ENCODE measurements around the gene MYRF.

MYRF gene

DNA sequence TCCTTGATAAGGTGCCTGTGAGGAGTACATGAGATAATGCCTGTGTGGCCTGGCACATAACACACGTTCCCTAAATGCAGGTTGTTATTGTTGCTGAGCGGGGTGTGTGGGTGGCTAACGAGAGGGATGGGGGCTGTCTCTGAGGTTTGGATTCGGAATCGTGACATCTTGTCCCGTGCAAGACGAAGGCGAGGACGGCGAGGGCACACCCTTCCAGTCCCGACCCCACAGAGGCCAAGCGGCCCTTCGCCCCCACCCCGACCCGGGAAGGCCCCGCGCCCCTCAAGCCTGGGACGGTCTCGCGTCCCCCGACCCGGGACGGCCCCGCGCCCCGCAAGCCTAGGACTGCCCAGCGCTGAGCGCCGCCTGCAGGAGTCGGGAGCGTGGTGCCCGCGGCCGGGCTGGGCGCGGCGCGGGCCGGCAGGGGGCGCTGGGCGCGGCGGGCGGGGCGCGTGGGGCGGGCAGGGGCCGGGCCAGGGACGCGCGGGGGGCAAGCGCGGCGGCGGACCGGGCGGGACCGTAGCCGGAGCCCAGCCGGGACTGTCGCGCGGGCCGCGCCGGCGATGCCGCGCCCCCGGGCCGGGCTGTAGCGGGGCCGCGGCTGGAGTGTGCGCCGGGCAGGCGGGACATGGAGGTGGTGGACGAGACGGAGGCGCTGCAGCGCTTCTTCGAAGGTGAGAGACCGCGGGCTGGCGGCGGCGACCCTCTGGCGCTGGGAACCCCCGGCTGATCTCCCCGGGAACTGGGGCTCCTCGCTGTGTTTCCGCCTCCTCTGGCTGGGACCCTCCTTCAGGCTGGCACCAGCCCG lies at the start of gene MYRF:
Gene MYRF (plus strand): TSS at position 520 of the 808 bp plus-strand sequence. CDS start 109 bp downstream, at position 629.
- DNase-seq (ENCODE audit: low read depth in 2 of 2), result peak; percentile 10 to 46

DNA sequence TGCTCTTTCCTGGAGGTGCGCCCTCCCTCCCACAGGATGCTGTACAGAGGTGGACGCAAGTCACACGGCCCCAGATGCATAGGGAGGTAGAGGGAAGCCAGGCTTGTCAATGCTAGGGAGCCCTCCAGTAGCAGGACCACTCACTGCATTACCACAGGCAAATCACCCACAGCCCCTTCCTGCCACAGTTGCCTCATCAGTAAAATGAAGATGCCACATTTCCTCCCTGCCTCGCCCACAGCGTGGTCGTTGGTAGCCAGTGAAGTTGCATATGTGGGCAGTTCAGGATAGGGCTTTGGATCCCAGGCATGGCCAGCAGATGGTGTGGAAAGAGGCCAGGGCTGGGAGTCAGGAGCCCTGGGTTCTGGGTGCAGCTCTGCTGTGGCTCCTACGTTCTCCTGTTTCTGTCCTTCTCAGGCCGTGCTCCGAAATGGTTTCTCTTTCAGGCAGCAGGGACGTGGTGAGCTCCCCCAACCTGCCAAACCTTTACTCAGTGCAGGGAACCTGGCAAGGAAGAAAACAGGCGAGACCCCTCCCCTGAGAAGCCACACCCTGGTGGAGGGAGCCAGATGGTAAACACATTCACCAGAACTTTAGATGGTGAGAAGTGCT lies 49.6 kb upstream of the MYRF start:
- no peak for DNase-seq (ENCODE audit: low read depth in 2 of 2)

DNA sequence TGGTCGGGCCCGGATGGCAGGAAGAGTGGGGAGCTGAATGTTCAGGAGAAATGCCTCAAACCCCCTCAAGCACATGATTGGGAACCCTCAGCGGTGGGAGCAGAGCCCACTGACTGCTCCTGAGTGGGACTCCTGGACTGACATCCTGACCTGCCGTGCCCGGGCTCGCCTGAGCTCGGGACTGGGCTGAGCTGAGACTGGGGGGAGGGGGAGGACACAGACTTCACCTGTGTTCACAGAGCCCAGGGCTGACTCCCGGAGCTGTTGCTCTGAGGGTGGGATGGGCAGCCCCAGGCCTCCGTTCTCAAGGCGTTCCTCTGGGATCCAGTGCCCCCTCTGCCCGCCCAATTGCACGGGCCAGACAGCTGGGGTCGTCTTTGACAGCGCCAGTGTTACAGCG lies 47.6 kb upstream of the MYRF start:
- DNase-seq (ENCODE audit: low read depth in 2 of 2), result no peak

DNA sequence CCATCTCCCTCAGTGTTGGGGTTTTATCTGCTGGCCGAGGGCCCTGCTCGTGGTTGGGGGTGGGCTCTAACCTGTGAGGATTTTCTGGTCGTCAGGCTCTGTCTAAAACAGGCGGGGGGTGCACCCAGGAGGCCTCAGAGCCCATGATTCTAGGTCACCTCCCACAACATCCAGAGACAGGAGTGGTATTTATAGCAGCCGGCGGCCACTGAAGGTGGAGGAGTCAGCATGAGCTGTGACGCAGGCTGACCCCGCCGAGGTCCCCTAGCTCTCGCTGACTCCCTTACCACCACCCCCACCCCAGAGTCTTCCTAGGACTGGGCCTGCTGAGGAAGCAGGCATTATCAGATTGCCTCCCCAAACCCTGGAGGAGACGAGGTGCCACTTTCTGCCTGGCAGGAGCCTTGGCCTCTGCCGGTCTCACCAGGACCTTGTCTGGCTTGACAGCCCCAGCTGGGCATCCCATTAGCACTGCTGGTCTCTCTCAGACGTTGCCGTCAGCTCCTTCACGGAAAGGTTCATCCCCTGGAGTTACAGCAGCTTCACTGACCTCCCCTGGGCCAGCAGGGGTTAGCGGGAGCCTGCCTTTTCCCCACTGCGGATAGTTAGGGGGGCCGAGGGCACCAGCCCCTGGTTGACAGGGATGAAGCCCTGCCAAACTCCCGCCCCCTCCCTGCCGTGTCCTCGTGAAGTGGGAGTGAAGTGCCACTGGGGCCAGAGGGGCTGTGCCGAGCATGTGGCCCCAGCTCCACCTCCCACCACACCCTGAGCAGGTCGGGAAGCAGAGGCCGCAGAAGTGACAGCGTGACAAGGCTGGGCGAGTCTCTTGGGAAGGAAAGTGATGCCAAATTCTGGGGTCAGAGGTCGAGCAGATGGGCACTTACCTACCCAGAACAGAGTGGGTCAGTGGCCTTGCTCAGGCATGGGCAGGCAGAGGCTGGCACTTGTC lies 45.7 kb upstream of the MYRF start:
- DNase-seq (ENCODE audit: low read depth in 2 of 2), result no peak

DNA sequence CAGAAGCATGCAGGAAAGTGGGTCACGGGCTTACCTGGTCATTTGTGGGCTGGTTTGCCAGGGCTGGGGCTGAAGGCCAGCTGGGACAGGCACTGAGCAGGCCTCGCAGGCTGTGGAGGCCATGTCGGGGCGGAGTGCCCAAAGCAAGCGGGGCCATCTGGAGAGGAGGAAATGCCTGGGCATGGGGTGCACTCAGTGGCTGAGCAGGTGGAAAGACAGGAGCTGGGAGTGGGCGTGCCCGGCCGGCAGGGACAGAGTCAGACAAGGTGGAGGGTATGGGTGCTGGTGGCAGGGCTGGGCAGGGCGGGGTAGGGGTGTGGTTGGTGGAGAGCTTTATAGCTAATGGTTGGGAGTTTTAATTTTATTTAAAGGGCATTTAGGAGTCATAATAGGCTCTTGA lies 44.9 kb upstream of the MYRF start:
- no peak for DNase-seq (ENCODE audit: low read depth in 2 of 2)

DNA sequence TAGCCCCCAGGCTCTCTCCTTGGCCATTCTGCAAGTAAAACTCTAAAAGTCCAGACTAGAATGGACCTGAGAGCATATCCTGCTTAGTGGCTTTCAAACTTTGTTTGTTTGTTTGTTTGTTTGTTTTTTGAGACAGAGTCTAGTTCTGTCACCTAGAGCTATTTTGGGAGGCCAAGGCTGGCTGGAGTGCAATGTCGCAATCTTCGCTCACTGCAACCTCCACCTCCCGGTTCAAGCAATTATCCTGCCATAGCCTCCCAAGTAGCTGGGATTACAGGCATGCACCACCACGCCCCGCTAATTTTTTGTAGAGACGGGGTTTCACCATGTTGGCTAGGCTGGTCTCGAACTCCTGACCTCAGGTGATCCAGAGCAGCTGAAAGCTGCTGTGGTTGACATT lies 43.3 kb upstream of the MYRF start:
- DNase-seq (ENCODE audit: low read depth in 2 of 2), result no peak

DNA sequence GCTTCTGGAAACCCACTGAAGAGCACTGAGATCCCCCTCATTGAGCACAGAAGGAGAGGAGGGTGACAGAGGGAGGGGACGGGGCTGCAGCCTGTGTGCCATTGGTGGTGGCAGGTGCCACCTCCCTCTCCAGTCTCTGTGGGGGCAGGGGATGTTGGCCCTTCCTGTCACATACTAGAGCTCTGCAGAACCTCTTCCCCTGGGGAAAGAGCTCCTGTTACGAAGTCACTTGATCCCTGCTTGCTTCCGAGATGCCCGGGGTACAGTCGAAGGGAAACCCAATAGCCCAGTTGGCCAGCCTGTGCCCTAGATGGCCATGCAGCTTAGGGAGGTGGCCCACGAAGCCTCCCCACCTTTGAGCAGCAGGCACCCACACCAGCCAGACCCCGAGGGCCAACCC lies 42.9 kb upstream of the MYRF start:
- no peak for DNase-seq (ENCODE audit: low read depth in 2 of 2)

DNA sequence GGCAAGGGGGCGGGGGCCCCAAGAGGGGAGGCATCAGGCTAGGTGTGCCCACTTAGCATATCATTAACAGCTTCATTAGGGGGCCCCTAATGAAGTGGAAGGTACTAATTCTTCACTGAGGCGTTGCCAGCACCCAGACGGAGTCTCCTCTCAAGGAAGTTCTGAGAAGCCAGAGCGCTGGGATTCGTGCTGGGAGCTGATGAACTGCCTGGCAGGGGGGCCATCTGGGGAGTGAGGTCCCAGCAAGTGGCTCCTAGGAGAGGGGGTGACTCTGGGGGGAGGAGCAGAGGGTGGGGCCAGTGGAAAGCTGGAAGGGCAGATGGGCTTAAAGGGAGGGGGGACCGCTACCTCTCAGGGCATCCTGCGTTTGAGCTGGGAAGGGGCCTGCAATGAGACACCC lies 42.4 kb upstream of the MYRF start:
- no peak for DNase-seq (ENCODE audit: low read depth in 2 of 2)

DNA sequence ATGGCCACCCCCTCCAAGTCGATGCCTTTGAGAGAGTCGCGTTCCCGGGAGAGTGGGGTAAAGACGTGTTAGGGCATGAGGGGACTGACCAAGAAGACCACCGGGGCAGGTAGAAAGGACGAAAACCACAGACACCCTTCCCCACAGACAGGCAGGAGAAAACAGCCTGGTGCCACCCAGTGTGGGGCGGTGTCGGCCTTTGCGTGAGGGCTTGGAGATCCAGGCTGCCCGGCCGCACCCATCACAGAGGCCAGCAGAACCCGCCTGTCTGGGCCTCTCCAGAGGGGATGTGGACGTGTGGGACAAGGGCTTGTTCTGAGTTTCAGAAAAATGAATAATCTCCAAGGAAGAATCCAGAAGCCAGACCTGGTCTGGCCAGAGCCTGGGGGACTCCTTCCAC lies 41.4 kb upstream of the MYRF start:
- no peak for DNase-seq (ENCODE audit: low read depth in 2 of 2)

DNA sequence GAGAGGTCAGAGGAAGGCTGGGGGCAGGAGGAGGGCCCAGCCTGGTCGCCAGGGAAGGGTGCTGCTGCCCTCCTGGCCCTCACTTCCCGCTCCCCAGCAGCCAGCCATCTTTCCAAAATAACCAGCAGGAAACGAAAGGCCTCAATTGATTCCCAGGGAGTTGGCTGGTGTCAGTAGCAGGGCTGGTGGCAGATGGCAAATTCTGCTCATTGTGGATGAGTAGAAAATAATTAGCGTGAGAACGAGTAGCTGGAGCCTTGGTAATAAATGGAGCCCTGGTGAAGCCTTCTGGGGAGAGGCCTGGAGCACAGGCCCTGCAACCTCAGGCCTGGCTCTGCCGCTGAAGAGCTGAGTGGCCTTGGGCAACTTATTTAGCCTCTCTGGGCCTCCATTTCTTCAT lies 40.9 kb upstream of the MYRF start:
- DNase-seq (ENCODE audit: low read depth in 2 of 2), result no peak

DNA sequence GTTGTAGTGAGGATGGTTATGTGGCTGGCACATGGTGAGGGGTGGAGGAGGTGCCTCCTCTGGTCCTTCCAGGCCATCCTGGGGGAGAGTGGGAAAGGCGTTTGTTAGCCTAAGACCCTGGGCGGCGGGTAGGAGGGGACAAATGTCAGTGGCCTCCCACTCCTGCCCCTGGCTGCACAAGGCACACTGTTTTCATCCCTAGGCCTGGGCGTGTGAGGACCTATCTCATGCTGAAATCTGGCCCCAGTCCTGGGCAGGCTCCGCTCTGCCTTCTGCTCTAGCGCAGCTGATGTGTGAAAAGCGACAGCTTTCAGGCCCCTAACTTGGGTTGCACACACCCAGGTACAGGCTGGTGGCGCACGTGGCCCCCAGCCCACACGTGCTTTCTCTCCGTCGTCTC lies 40.1 kb upstream of the MYRF start:
- DNase-seq (ENCODE audit: low read depth in 2 of 2), result no peak

DNA sequence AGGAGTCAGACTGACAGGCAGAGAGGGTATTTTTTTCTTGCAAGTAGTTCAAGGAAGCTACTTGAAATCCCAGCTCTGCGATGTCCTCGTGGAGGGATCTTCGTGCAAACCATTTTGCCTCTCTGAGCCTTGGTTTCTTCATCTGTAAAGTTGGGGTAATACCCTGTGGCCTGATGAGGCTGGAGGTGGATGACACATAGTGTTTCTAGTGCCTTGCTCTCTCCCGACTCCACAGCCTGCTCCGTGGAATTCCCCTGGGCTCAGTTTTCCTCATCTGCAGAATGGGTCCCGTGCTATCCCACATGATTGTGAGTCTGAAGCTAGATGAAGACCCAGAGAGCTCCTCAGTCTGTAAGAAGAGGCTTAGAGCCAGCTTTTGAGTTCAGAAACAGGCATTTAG lies 39.6 kb upstream of the MYRF start:
- no peak for DNase-seq (ENCODE audit: low read depth in 2 of 2)

DNA sequence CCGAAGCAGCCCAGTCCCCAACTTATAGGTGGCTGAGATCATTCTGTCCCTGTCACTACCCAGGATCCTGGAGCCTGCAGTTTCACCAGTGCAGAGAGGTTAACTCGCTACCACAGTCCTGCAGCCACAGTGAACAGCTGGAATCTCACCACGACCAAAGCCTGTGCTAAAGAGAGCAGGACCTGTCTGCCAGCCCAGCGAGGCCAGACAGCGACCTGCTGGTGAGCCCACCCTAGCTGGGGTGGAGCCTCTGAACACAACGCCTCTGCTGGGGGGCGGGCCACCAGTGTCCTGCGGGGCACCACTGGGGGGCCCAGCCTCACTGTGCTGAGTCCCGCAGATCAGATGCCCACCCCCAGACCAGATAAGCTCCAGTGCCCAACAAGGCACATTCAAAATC lies 39.0 kb upstream of the MYRF start:
- DNase-seq (ENCODE audit: low read depth in 2 of 2), result no peak

DNA sequence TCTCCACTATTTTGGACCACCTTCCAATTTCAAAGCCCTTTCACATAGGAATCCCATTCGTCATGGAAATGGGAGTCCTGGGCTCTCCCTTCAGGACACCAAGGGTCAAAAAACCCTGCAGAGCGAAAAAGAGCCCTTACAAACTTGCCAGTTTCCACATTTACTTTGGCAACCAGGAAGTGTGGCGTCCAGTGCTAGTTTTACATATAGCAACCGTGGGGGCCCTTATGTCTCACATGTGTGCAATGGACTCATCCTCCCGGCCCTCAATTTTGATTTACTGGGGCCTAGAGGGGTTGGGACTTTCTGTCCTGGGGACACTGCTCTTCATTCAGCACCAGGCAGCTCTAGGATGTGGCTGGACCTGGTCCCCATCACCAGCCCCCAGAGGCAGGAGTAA lies 38.5 kb upstream of the MYRF start:
- DNase-seq (ENCODE audit: low read depth in 2 of 2), result no peak

DNA sequence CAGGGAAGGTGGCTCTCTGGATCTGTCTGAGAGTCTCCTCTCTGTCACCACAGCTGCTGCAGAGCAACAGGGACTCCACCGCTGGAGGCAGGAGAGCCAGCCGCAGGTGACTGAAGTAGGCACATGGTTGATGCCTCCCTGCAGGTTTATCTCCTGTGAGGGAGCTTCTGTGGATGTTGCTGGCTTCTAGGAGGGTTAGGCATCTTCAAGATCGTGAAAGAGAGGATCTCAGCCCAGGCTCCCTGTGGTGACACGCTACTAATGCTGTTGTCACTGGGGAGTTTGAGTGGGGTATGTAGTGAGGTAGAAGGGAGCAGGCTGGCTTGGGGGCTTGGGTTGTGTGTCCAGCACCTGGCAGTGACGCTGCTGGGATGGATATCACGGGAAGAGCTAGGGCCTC lies 38.1 kb upstream of the MYRF start:
- DNase-seq (ENCODE audit: low read depth in 2 of 2), result no peak

DNA sequence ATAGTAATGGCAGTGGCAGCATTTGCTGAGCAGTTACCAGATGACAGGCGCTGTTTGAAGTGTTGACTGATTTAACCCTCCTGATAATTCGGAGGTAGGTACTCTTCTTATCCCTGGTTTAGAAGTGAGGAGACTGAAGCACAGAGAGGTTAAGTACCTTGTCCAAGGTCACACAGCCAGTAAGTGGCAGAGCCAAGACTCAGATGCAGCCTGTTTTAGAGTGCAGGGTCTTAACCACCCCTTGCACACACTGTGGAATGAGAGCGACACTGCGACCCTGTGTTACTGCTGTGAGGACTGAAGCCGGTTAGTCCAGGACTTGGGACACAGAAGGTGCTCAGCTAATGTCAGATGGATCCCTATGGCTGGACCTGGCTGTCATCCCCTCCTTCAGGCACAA lies 37.5 kb upstream of the MYRF start:
- no peak for DNase-seq (ENCODE audit: low read depth in 2 of 2)

DNA sequence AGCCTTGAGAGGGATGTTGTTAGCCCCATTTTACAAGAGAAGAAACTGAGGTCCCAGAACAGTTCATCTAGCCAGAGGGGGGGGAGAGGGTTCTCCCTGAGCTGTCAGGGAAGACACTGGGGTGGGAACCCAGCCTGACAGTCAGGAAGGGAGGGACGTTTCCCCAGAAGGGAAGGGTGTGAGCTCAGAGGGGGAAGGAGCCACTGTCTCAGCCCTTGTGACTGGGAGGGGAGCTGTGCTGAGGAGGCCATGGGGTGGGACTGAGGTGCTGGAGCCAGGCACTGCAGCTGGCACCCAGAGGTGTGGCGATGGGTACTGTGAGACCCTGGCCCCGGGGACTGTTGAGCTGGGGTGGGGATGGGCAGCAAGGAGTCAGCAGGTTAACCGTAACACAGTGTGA lies 36.6 kb upstream of the MYRF start:
- no peak for DNase-seq (ENCODE audit: low read depth in 2 of 2)

DNA sequence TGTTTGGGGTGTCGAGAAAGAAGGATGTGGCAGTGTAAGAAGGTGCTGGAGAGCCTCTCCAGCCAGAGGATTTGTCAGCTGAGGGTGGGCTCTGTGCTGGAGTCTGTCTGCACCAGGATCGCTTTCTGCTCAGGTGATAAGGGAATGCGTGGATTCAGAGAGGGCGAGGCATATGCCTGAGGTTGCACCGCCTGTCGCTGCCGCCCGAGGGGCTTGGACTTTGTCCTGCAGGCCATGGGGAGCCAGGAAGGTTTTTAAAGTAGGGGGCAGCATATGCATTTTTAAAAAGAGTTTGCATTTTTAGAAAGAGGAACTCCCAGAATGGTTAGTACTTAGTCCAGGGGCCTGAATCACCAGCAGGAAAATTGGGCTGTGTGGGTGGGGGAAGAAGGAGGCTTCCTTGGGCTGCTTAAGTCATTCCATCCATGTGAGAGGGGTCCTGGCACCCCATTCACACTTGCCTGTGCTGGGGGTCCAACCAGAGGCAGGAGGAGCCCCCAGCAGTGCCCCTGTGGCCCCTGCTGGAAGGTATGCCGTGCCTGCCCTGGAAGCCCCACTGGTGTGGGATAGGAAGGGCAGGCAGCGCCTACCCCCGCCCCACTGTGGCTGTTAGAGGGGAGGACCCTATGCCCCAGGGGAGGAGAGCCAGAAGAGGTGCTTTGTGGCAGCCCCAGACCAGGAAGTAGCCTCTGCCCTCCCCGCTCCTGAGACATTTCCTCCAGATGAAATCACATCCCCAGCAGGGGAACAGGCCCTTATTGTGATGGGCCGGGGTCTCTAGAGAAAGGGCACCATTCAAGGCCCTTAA lies 35.8 kb upstream of the MYRF start:
- no peak for DNase-seq (ENCODE audit: low read depth in 2 of 2)

DNA sequence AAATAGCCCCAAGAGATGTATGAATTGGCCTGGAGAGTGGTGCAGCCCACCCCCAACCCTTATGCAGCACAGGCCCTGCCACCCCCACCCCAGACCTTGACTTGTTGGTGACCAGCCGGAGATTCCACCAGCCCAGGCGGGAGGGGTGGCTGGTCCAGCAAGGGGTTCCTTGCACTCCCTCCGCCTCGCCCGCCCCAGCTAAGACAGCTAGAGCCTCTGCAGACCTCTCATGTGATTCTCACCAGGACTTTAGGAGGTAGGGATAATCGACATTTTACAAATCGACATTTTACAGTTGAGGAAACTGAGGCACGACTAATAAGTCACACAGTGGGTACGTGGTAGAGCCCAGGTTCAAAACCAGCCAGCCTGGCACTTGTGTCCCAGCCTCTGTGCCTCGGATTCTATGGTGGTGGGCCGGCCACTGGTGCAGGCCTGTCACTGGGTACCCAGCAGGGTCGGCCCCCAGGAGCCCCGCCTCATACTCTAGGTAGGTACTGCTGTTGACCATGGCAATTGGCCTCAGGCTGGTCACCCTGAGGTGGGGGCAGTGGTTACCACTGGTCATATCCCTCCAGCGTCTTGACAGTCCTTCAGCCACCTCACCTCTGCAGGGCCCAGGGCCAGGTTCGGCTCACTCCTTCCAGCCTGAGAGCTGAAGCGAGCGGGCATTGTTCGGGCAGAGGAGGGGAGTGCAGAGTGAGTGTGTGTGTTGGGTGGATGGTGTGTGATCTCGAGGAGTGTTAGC lies 35.0 kb upstream of the MYRF start:
- DNase-seq (ENCODE audit: low read depth in 2 of 2), result no peak

DNA sequence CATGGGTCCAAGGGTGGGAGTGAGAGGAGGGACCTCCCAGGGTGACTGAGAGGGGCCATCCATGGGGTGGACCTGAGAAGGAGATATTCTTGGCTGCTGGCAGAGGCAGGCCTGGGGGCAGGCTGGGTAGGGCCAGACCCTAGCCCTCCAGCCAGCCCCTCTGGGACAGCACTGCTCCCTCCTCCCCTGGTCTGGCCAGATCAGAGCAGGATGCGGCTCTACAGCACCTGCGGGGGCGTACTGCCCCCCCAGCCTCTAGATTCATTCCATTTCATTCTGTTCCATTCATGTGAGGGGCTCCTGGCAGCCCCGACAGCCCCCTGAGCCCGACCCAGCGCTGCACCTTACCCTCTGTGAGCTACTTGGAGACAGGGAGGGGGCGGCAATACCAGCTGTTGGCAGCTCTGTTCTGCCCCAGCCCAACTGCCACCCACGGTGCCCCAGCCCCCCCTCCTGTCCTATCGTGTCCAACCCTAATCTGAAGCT lies 34.3 kb upstream of the MYRF start:
- DNase-seq (ENCODE audit: low read depth in 2 of 2), result no peak
